KMS-11 (cell line): Measurements from ENCODE around the gene ATG13.

Experiments
- H2AFZ ChIP-seq: fragments of 200-600 bp; sonication (generic); 2 replicates; pipeline ENCODE4 v1.6.1; 2016; ENCODE audit warnings: antibody characterized with exemption, mixed run types, low read depth
- H3K27ac ChIP-seq: fragments of 200-600 bp; sonication (generic); 2 replicates; pipeline ENCODE4 v1.6.1; 2016; ENCODE audit warnings: mild to moderate bottlenecking, mixed run types
- H3K27me3 ChIP-seq: fragments of 200-600 bp; sonication (generic); 2 replicates; pipeline ENCODE4 v1.6.1; 2017; ENCODE audit warnings: mild to moderate bottlenecking, low read depth, mixed run types, moderate library complexity; ENCODE audit not compliant: insufficient read depth
- H3K36me3 ChIP-seq: fragments of 200-600 bp; sonication (generic); 2 replicates; pipeline ENCODE4 v1.6.1; 2017; ENCODE audit warnings: mild to moderate bottlenecking, mixed run types; ENCODE audit not compliant: insufficient read depth
- H3K4me1 ChIP-seq: fragments of 200-600 bp; sonication (generic); 2 replicates; pipeline ENCODE4 v1.6.1; 2016; ENCODE audit warnings: mild to moderate bottlenecking, low read depth, mixed run types; ENCODE audit not compliant: poor library complexity, severe bottlenecking
- H3K4me2 ChIP-seq: fragments of 200-600 bp; sonication (generic); 2 replicates; pipeline ENCODE4 v1.7.0; 2016; ENCODE audit warnings: mild to moderate bottlenecking, mixed run types
- H3K4me3 ChIP-seq: fragments of 200-600 bp; sonication (generic); IDR thresholded peaks from 2 replicates; pipeline ENCODE4 v1.6.1; 2017; ENCODE audit warnings: low read depth, low read length, mixed read lengths; ENCODE audit not compliant: insufficient read depth
- H3K79me2 ChIP-seq: fragments of 200-600 bp; sonication (generic); 2 replicates; pipeline ENCODE4 v1.6.1; 2016; ENCODE audit warnings: low read depth, mixed run types; ENCODE audit not compliant: insufficient read depth
- H3K9ac ChIP-seq: fragments of 200-600 bp; sonication (generic); 2 replicates; pipeline ENCODE4 v1.6.1; 2016; ENCODE audit warnings: mild to moderate bottlenecking, mixed run types
- H4K20me1 ChIP-seq: fragments of 200-600 bp; sonication (generic); 2 replicates; pipeline ENCODE4 v1.6.1; 2016; ENCODE audit warnings: mild to moderate bottlenecking, mixed run types; ENCODE audit not compliant: insufficient read depth
- TF ChIP-seq, protein P1 (sequence below): fragments of 200-600 bp; sonication (generic); conservative IDR thresholded peaks from 2 replicates; pipeline ENCODE4 v1.6.1; 2017; ENCODE audit warnings: low read depth, mild to moderate bottlenecking, antibody characterized with exemption, low read length, moderate library complexity, mixed read lengths

Gene ATG13

GRCh38 chr11:46630237-46630636, 12.9 kb downstream of the ATG13 start:
- Histone ChIP-seq H4K20me1 (no peaks in the 10 kb centered on the region), H3K79me2 (no peaks in the 10 kb centered on the region; the same call in 1 of the 2 replicates), H3K4me2 (no peak overlapping the region)

DNA sequence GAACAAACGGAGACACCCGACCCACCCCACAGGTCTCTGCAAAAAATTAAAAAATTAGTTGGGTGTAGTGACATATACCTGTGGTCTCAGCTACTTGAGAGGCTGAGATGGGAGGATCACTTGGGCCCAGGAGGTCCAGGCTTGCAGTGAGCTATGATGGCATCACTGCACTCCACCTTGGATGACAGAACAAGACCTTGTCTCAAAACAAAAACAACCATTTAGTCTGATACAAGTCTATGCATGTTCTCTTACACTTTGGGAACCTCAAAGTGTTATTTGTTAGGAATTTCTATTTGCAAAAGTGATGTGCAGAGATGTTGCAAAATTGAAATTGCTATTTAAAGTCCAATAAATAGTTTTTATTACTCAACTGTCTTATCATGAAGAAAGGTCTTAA, 14.3 kb downstream of the ATG13 start:
- Histone ChIP-seq H3K4me1 (peaks cover 5% of the 10 kb centered on the region), H3K4me3 (no peak overlapping the region), H3K79me2 (no peaks in the 10 kb centered on the region), H2AFZ (no peak overlapping the region), H3K36me3 (0 out of 2 replicates have a peak, but pooled peaks cover 5% of the 10 kb centered on the region), H3K4me2 (no peak overlapping the region), H3K27ac (no peak overlapping the region), H3K27me3 (no peaks in the 10 kb centered on the region), H3K9ac (no peak overlapping the region), H4K20me1 (no peaks in the 10 kb centered on the region)
- TF ChIP-seq, protein P1, sequence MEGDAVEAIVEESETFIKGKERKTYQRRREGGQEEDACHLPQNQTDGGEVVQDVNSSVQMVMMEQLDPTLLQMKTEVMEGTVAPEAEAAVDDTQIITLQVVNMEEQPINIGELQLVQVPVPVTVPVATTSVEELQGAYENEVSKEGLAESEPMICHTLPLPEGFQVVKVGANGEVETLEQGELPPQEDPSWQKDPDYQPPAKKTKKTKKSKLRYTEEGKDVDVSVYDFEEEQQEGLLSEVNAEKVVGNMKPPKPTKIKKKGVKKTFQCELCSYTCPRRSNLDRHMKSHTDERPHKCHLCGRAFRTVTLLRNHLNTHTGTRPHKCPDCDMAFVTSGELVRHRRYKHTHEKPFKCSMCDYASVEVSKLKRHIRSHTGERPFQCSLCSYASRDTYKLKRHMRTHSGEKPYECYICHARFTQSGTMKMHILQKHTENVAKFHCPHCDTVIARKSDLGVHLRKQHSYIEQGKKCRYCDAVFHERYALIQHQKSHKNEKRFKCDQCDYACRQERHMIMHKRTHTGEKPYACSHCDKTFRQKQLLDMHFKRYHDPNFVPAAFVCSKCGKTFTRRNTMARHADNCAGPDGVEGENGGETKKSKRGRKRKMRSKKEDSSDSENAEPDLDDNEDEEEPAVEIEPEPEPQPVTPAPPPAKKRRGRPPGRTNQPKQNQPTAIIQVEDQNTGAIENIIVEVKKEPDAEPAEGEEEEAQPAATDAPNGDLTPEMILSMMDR, result no peak

More at GRCh38 chr11:46630237-46630636, 12.9 kb downstream of the ATG13 start:
- no peak overlapping the region for H3K4me3 ChIP-seq
- no peaks in the 10 kb centered on the region for H3K27me3 ChIP-seq
- no peak overlapping the region for H3K9ac ChIP-seq
- H2AFZ ChIP-seq, result no peak overlapping the region
- 0 out of 2 replicates have a peak, but pooled peaks cover 5% of the 10 kb centered on the region for H3K36me3 ChIP-seq
- peaks cover 5% of the 10 kb centered on the region for H3K4me1 ChIP-seq
- TF ChIP-seq, protein P1, result no peak
- no peak overlapping the region for H3K27ac ChIP-seq

GRCh38 chr11:46632502-46632901, 15.1 kb downstream of the ATG13 start:
- H3K36me3 ChIP-seq, result 0 out of 2 replicates have a peak, but pooled peaks cover 5% of the 10 kb centered on the region
- H3K27me3 ChIP-seq, result no peaks in the 10 kb centered on the region
- H3K9ac ChIP-seq, result no peak overlapping the region
- peaks cover 5% of the 10 kb centered on the region for H3K4me1 ChIP-seq
- no peaks in the 10 kb centered on the region for H4K20me1 ChIP-seq
- H2AFZ ChIP-seq, result no peak overlapping the region
- no peaks in the 10 kb centered on the region for H3K79me2 ChIP-seq
- TF ChIP-seq, protein P1, result no peak
- no peak overlapping the region for H3K27ac ChIP-seq
- no peak overlapping the region for H3K4me3 ChIP-seq
- H3K4me2 ChIP-seq, result no peak overlapping the region

DNA sequence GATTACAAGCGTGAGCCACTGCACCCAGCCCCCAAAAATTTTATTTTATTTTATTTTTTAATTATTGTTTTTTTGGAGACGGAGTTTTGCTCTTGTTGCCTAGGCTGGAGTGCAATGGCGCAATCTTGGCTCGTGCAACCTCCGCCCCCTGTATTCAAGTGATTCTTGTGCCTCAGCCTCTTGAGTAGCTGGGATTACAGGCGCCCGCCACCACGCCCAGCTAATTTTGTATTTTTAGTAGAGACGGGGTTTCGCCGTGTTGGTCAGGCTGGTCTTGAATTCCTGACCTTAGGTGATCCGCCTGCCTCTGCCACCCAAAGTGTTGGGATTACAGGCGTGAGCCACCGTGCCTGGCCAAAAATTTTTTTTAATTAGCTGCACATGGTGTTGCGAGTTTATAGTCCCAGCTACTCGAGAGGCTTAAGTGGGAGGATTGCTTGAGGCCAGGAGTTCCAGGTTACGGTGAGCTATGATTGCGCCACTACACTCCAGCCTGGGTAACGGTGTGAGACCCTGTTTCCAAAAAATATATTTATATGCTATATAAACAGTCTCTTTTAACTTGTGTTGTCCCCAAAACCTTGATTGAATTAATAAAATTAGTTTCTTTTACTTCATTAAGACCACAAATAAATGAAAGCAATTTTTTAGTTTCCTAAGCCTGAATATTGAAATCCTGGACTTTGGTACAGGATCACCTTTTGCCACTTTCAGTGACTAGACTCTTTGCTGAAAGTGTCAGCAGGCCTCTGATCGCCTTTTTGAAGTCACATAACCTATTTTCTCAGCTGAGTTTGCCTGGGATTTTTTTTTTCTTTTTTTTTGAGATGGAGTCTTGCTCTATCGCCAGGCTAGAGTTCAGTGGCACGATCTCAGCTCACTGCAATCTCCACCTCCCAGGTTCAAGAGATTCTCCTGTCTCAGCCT, 16.2 kb downstream of the ATG13 start:
- H3K79me2 ChIP-seq, result no peaks in the 10 kb centered on the region
- 0 out of 2 replicates have a peak, but pooled peaks cover 5% of the 10 kb centered on the region for H3K36me3 ChIP-seq
- H3K4me2 ChIP-seq, result no peak overlapping the region
- no peak overlapping the region for H3K9ac ChIP-seq
- H2AFZ ChIP-seq, result no peak overlapping the region
- no peak overlapping the region for H3K4me3 ChIP-seq
- no peaks in the 10 kb centered on the region for H3K27me3 ChIP-seq
- H4K20me1 ChIP-seq, result no peaks in the 10 kb centered on the region
- TF ChIP-seq, protein P1, result no peak
- no peak overlapping the region for H3K27ac ChIP-seq
- H3K4me1 ChIP-seq, result peaks cover 2% of the 10 kb centered on the region
